VCaP (cell line): ENCODE results near the gene ATP2C2.

Experiments used
- H3K27ac ChIP-seq: fragments of 450-650 bp; 2 replicates; pipeline ENCODE4 v1.5.1; 2017
- TF ChIP-seq, protein P1 (sequence below): fragments of 450-650 bp; conservative IDR thresholded peaks from 2 replicates; pipeline ENCODE4 v1.5.1; 2017; ENCODE audit warnings: mild to moderate bottlenecking, moderate library complexity

The ATP2C2 gene

DNA sequence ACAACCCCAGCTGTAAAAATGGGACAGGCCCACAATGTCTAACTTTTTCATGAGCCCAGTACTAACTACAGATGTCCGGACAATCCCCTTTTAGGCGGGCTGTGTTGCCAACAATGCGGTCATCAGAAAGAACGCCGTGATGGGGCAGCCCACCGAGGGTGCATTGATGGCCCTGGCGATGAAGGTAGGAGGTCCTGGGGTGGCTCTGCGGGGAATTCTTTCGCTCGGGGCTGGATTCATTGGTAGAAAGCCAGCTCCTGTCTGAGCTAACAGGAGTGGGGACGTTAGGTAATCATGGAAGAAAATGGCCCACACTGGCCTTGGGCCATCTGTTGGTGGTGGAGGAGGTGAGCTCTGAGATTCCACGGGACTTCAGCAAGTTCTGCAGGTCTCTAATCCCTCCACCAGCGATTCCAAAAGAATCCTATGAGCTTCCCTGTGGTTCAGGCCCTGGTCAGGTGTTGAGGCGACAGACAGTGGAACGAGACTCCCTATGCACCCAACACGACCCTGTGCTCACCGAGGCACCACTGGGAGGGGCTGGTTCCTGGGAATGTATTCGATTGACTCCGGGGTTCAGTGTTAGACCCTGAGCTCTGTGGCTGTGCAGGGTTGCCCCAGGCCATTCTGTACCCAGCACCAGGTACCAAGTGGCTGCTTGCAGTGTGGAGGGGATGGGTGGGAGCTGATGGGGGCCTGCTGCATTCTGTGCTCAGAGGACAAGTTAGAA, 74.2 kb downstream of the ATP2C2 start:
- TF ChIP-seq, protein P1, sequence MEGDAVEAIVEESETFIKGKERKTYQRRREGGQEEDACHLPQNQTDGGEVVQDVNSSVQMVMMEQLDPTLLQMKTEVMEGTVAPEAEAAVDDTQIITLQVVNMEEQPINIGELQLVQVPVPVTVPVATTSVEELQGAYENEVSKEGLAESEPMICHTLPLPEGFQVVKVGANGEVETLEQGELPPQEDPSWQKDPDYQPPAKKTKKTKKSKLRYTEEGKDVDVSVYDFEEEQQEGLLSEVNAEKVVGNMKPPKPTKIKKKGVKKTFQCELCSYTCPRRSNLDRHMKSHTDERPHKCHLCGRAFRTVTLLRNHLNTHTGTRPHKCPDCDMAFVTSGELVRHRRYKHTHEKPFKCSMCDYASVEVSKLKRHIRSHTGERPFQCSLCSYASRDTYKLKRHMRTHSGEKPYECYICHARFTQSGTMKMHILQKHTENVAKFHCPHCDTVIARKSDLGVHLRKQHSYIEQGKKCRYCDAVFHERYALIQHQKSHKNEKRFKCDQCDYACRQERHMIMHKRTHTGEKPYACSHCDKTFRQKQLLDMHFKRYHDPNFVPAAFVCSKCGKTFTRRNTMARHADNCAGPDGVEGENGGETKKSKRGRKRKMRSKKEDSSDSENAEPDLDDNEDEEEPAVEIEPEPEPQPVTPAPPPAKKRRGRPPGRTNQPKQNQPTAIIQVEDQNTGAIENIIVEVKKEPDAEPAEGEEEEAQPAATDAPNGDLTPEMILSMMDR, result no peak
- no peak overlapping the region for H3K27ac ChIP-seq

DNA sequence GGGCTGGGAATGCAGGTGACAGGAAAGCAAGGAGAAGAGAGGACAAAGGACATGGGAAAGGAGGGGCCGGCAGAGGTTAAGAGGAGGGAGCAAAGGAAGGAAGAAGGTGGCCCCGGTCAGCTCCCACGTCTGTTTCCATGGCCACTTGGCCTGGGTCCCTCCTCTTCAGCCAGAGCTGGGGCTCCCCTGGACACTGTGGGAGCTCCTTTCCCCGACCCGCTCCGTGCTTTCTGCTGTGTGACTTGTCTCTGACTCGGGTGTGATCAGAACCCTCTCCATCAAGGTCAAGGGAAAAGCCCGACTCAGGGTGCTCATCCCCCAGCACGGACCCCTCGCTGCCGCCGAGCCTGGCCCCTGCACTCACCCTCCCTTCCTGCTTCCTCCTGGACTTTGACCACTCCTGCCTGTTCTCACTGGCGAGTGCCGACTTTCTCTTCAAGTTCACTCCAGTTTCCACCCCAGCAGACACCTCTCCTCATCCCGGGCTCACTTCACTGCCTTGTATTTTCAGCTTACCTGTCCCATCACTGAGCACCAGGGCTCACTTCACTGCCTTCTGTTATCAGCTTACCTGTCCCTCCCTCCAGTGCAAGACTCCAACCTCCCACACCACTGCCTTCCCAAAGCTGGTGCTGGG, 74.9 kb downstream of the ATP2C2 start:
- no peak overlapping the region for H3K27ac ChIP-seq
- TF ChIP-seq, protein P1, result no peak

DNA sequence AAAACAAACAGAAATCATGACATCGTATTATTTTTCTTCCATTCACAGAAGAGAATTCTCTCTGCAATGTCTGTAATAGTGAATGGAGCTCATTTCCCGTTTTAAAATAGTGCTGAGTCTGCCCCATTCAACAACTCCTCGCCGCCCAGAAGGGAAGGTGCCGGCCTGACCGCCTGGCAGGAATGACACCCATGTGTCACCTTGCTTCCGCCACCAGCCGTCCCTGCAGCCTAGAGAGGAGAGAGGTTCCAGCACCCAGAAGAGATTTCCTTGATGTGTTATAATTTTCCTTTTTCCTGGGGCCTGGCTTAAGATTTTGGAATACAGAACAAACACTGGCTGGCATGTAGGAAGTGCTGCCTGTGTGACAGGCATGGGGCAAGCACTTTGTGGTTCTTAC, 76.1 kb downstream of the ATP2C2 start:
- TF ChIP-seq, protein P1, result no peak
- H3K27ac ChIP-seq, result no peak overlapping the region

DNA sequence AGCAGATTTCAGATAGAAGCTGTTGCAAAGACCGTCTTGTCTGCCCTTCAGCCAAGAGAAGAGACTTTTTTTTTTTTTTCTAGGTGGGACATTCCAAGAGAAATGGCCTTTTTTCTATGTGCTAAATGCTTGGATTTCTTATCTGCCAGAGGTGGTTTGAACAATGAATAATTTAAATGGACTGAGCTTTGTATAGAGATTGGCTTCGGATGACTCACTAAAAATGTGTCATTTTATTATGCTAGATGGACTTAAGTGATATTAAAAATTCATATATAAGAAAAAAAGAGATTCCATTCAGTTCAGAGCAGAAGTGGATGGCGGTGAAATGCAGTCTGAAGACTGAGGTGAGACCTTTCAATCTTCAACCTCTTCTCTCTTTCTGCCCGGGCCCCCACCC, 77.7 kb downstream of the ATP2C2 start:
- TF ChIP-seq, protein P1, result no peak
- H3K27ac ChIP-seq, result no peak overlapping the region

DNA sequence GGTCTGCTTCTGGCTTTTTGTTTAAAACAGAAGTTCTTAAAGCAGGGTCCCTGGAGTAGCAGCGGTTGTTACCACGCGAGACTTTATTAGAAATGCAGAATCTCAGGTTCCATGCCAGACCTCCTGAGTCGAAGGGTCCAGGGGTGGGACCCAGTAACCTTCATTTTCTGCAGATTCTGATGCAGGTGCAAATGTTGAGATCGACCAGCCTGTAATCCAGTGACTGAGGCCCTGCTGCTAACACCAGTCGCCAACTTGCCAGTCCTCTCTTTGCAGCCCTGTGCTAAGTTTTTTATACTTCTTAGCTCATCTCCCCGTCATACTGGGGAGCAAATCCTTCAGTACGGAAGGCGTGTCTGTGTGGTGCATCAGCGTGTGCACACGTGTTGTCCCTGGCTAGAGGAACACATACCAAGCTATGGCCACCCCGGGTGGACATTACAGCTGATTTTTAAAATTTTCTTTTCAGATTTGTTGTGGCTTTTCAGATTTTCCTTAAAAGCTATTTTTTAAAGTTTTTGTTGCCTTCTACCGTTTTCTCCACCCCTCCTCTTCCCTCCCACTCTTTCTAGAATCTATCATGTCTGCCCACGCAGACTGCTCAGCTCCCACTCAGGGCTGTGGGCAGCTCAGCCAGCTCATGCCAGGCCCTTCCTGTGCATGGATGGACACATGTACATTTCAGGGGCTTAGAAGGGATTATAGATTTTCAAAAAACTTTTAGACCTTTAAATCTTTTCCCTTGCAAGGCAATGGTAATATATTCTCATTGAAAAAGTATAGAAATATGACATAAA, 78.5 kb downstream of the ATP2C2 start:
- TF ChIP-seq, protein P1, result no peak
- H3K27ac ChIP-seq, result no peak overlapping the region

DNA sequence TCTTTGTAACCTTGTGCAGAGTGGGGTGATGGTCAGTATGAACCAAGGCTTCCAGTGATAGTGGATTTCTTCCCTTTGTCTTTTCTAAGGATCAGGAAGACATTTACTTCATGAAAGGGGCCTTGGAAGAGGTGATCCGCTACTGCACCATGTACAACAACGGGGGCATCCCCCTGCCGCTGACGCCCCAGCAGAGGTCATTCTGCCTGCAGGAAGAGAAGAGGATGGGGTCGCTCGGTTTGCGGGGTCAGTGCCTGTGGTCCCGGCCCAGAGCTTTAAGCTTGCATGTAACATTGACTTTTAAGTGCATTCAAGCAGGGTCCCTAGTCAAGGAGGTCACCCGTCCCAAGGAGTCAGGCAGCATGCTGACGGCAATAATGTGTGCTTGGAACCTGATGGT, 80.1 kb downstream of the ATP2C2 start:
- TF ChIP-seq, protein P1, result no peak
- no peak overlapping the region for H3K27ac ChIP-seq
